ENCODE measurements around the gene TMEM169.
A peak's percentile ranks its signal among the peaks of the same experiment; 100 is the strongest.
"Not testable (repeated sequence)": the region's sequence is repeated elsewhere in the genome, so short reads cannot be mapped to it uniquely, and the experiment has no call there.

Gene TMEM169

DNA sequence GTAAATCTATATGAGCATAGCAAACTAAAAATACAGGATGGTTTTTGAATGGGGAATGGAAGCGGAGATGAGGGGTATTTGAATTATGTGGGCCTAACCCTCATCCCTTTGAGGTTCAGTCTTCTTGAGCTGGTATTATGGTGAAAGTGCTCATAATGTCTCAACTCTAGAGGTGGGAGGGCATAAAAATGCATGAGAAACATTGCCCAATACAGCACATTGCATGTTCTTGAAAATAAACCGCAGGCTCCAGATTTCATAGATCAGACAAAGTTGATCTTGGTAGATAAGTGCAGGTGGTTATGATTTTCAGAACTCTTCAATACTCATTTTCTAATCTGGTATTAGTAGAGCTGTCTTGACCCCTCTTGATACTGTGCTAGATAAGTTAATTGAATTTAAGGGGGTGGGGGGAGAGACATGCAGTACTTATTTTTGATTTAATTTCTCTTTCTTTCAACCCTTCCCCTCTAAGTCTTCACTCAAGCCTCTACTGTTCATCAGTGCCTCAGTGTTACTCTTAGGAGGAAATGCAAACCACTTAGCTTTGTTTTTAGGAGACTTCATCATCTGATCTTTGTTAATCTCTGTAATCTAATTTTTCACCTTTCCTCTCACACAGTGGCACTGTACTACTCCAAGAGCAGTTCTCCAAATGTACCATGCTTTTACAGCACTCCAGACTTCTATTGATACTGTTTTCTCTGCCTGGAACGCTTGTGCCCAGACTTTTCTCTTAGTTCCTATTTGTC is 49.6 kb downstream of the TMEM169 start:
- DNase-seq (ENCODE audit: low spot score): no peak

DNA sequence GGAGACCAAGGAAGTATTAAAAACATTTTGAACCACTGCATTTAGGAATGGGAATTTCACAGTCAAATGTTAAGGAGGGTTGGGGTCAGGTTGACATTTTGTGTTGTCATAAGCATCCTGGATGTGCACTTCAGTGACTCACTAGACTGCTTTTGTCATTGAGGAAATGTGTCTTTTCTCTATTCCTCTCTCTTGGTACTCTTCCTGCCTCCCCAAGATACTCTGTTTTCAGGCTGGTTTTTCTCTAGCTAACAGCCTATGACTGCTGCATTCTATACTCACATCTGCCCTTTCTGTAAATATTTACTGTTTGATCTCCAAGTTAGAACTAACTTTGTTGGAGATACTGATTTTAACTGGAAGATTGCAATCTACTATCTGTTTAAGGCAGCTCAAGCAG is 50.9 kb downstream of the TMEM169 start:
- DNase-seq (ENCODE audit: low spot score): no peak

DNA sequence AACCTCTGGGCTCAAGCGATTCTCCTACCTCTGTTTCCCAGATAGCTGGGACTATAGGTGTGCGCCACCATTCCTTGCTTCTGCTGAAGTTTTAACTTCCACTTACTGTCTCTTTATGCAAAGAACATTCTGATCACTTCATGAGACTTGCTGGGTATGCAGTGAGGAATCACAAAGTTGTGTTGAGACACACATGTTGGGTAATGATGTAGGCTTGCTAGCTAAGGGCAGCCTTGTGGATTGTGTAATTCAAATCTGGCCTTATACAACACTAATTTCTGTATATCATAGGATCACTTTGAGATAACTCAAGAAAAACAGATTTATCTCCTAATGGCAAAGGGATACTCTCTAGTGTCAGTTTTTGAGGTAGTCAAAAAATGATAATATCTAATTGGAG is 51.7 kb downstream of the TMEM169 start:
- no peak for DNase-seq (ENCODE audit: low spot score)

DNA sequence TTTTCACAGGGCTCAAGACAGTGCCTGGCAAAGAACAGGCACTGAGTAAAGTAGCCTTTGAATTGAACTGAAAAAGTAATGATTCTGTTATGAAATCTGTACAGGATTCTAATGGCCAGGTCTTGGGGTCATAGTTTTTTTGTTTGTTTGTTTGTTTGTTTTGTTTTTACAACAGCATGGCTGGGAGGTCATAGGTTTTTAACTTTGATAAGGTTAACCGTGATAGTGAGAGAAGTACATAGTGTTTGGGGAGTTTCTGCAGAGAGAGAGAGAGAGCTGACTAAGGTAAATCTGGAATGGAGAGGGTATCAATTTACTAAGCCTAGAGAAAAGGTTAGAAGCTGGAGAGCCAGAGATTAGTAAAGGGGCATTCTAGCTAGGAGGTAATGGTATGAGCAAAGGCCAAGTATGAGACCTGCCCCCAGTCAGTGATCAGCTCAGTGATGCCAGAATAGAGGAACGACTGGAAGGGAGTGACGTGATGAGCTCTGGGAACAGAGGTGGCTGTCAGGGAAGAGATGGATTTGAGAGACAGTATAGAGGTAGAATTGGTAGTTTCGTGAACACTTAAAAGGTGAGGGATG is 53.3 kb downstream of the TMEM169 start:
- no peak for DNase-seq (ENCODE audit: low spot score)

DNA sequence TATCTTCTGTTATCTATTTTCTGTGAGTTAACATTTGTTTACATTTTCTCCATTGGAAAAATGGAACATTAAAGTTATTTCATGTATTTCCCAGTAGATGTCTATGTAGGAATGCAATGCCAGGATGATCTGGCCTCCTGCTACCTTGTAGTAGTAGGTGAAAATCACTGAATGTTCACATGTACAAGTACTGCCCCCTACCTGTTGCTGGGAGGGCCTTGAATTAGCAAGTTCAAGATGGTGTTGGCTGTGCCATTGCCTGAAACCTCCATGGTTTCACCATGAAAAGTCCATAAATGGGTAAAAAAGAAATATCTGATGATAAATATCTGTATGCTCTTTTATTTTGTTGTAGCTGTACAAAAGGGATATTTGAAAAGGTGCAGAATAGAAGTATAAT is 58.2 kb downstream of the TMEM169 start:
- DNase-seq (ENCODE audit: low spot score): peak; percentile 26

DNA sequence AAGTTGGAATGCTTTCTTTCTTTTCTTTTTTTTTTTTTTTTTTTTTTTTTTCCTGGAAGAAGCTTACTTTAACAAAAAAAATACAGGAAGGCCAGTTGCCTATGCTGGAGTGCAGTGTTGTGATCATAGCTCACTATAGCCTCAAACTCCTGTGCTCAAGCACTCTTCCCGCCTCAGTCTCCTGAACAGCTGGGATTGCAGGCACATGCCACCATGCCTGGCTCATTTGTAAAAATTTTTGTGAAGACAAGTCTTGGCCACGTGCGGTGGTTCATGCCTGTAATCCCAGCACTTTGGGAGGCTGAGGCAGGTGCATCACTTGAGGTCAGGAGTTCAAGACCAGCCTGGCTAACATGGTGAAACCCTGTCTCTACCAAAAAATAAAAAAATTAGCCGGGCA is 59.8 kb downstream of the TMEM169 start:
- not testable (repeated sequence) for DNase-seq (ENCODE audit: low spot score)

DNA sequence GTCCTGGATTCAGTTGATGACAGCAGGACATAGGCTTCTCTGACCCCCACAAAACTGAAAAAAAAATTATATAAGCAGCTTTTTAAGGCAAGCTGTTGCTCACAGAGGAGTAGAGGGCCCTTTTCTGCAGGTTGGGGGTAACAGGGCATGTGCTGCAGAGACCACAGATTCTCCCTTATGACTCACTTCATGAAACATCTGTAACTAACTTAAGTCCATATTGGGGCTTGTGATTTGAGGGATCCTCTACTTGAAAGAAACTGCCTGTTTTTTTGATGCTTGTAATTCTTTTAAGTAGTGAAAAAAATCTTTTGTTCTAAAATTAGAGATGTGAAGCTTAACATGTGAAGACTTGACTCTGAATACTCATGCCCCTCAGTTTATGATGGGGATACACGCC is 60.8 kb downstream of the TMEM169 start:
- DNase-seq (ENCODE audit: low spot score): no peak

DNA sequence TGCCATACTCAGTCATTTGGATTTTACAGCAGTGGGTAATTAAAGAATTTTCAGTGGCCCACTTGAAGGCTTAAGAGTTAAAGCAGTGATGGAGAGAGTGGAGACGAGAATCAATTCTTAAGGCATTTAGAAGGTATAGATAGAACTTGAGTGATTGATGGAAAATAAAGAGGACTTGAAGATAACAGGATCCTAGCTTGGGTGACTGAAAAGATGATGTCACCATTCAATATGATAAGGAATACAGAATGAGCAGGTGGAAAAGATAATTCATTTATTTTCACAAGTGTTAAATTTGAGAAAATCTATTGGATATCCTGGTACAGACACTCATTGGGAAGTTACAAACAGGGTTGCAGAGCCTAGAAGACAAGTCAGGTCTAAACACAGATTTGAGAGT is 62.7 kb downstream of the TMEM169 start:
- DNase-seq (ENCODE audit: low spot score): no peak

GRCh38 chr2:216144857-216145256 is 63.1 kb downstream of the TMEM169 start:
- no peak for DNase-seq (ENCODE audit: low spot score)

DNA sequence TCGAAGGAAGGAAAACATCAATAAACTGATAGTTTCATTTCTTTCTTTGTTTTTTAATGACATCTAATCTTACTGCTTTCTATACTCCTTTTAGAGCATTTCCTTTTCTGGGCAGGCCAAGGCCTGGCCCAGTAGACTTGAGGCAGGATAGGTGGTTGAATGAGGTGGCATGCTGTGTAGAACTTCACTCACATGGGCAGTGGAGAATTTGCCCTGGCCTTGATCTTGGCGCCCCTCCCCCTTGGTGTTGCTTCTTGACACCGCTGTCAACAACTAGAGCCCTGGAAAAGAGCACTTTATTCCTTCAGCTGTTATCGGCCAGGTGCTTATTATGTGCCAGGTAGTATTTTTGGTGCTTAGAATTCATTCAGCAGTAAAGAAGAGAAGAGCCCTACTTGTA is 64.9 kb downstream of the TMEM169 start:
- DNase-seq (ENCODE audit: low spot score): no peak

DNA sequence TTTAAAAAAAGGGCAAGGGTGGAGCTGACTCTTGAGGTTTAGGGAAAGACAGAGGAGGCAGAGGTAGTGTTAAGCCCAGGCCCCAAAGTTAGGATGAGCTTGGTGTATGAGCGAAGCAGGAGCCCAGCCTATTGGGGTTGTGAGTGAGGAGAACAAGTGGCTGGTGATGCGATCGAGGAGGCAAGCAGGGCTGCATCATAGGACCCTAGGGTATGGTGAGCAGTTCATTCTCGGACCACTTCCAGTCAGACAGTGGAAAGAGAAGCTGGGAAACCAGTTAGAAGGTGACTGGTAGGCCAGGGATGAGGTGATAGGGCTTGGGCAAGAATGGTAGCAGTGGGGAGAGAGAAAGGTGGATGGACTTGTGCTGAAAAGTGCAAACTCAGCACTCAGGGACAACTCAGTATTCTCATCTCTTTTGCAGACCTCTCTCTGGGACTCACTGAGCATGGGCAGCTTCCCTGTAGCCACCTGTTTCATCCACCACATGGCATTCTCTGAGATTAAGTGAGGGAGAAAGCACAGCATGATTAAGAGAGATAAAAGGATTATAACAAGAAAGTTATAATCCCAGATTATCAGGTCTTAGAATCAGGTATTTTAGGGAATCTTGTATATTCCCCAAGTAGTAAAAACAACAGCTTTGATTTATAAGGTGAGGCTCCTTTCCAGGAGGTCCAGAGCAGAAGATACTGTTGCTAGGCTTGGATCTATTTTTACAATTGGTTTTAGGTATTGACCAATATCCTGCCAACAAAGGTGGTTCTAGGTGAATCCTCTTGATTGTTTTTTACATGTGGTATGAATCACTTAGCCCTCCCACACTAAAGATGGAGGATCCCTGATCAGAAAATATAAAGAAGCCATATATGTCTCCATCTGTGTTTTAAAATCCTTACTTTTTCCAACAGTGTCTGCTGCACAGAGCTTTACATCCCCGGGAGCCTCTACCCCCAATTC is 65.7 kb downstream of the TMEM169 start:
- DNase-seq (ENCODE audit: low spot score): no peak

- DNase-seq (ENCODE audit: low spot score): no peak
These were observed 67.3 kb downstream of the TMEM169 start for GRCh38 chr2:216148983-216149382.

GRCh38 chr2:216149741-216150140 is 68.0 kb downstream of the TMEM169 start:
- DNase-seq (ENCODE audit: low spot score): no peak

GRCh38 chr2:216151313-216152025 is 69.8 kb downstream of the TMEM169 start:
- no peak for DNase-seq (ENCODE audit: low spot score)
